A549 treated with CpdA at 1 μM for 4 hours (cell line): ENCODE data around the gene SQSTM1. TPM values are rescaled to one million over a fixed set of nuclear protein-coding genes. Genes with fewer than 3 reads are reported as not detected.

Experiments used
- total RNA-seq: library from RNA; stranded (reverse); fragments of 200-300 nt; extraction: Qiagen RNA extraction; gene quantifications from 5 replicates; pipeline ENCODE4 v1.2.3, GENCODE V29; 2022; ENCODE audit warnings: low read depth

Gene SQSTM1
- 1,418 to 2,161 TPM (median 1,454 TPM) in 5 replicates for total RNA-seq

GRCh38 chr5:179820483-179821297 is at the start of gene SQSTM1:
Gene SQSTM1 (plus strand): TSS chr5:179820905. CDS start chr5:179820937, 32 bp downstream.

GRCh38 chr5:179793468-179794139 is 27.1 kb upstream of the SQSTM1 start, which contains the start of gene LTC4S:
Gene LTC4S (plus strand): TSS chr5:179793986. CDS start chr5:179794081, 95 bp downstream.

GRCh38 chr5:179806250-179807048 is 14.3 kb upstream of the SQSTM1 start, which contains the start of gene MGAT4B:
Gene MGAT4B (minus strand): TSS chr5:179806866. CDS start chr5:179806583, 283 bp downstream.

GRCh38 chr5:179858586-179859427 is 38.1 kb downstream of the SQSTM1 start, which contains the start of gene MRNIP:
Gene MRNIP (minus strand): TSS chr5:179858817. CDS start chr5:179858796, 21 bp downstream.

Other genes with a start within 250 kb of the SQSTM1 start
- gene HNRNPH1, start 197.2 kb upstream of the SQSTM1 start, total RNA-seq = 487 to 731 TPM (median 520 TPM) in 5 replicates
- not detected in 5 replicates for gene CBY3, start 139.9 kb upstream of the SQSTM1 start, total RNA-seq
- 352 to 462 TPM (median 395 TPM) in 5 replicates for gene CANX, start 121.9 kb upstream of the SQSTM1 start, total RNA-seq
- gene MAML1, start 88.1 kb upstream of the SQSTM1 start, total RNA-seq = 18.3 to 21.6 TPM (median 21.2 TPM) in 5 replicates
- 0.16 TPM in 1 of 5 replicates, not detected in the others for gene LTC4S, start 26.9 kb upstream of the SQSTM1 start, total RNA-seq
- gene MGAT4B, start 14.0 kb upstream of the SQSTM1 start, total RNA-seq = 233 to 272 TPM (median 255 TPM) in 5 replicates
- 12.8 to 23.9 TPM (median 20.0 TPM) in 5 replicates for gene MRNIP, start 37.9 kb downstream of the SQSTM1 start, total RNA-seq
- gene TBC1D9B, start 87.0 kb downstream of the SQSTM1 start, total RNA-seq = 56.1 to 69.8 TPM (median 59.9 TPM) in 5 replicates